ENCODE results near the gene ABHD4.
"Not testable (repeated sequence)": the region's sequence is repeated elsewhere in the genome, so short reads cannot be mapped to it uniquely, and the experiment has no call there.

ABHD4 gene

GRCh38 chr14:22553445-22553844 is 44.7 kb upstream of the ABHD4 start:
- no peak for DNase-seq (ENCODE audit: low read depth, low spot score)
- no peak overlapping the region for H3K4me3 ChIP-seq (ENCODE audit: low read depth, low read length)
- in situ Hi-C loops (cut with HindIII; ENCODE audit: low sequenced_read_pairs): no loop called here
- TF ChIP-seq, protein P1, sequence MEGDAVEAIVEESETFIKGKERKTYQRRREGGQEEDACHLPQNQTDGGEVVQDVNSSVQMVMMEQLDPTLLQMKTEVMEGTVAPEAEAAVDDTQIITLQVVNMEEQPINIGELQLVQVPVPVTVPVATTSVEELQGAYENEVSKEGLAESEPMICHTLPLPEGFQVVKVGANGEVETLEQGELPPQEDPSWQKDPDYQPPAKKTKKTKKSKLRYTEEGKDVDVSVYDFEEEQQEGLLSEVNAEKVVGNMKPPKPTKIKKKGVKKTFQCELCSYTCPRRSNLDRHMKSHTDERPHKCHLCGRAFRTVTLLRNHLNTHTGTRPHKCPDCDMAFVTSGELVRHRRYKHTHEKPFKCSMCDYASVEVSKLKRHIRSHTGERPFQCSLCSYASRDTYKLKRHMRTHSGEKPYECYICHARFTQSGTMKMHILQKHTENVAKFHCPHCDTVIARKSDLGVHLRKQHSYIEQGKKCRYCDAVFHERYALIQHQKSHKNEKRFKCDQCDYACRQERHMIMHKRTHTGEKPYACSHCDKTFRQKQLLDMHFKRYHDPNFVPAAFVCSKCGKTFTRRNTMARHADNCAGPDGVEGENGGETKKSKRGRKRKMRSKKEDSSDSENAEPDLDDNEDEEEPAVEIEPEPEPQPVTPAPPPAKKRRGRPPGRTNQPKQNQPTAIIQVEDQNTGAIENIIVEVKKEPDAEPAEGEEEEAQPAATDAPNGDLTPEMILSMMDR (IDR thresholded peaks at IDR 0.05; ENCODE audit: low read depth, low read length): no peak

DNA sequence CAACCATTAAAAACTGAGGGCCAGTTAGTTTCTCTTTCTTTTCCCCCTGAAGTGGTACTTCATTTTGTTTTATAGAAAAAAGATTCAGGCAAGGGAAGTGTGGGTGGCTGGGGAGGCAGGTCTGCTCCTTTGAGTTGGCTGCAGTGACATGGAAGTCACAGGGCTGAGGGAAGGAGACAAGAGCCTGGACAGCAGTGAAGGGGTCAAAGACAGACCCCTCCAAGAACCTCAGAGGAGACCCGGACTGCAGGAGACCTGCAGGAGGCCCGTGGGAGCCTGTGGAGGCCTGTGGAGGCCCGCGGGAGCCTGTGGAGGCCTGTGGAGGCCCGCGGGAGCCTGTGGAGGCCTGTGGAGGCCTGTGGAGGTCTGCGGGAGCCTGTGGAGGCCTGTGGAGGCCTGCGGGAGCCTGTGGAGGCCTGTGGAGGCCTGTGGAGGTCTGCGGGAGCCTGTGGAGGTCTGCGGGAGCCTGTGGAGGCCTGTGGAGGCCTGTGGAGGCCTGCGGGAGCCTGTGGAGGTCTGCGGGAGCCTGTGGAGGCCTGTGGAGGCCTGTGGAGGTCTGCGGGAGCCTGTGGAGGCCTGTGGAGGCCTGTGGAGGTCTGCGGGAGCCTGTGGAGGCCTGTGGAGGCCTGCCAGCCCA is 44.1 kb upstream of the ABHD4 start:
- H3K4me3 ChIP-seq (ENCODE audit: low read depth, low read length); DNase-seq (ENCODE audit: low read depth, low spot score); in situ Hi-C loops (cut with HindIII; ENCODE audit: low sequenced_read_pairs): not testable (repeated sequence)

DNA sequence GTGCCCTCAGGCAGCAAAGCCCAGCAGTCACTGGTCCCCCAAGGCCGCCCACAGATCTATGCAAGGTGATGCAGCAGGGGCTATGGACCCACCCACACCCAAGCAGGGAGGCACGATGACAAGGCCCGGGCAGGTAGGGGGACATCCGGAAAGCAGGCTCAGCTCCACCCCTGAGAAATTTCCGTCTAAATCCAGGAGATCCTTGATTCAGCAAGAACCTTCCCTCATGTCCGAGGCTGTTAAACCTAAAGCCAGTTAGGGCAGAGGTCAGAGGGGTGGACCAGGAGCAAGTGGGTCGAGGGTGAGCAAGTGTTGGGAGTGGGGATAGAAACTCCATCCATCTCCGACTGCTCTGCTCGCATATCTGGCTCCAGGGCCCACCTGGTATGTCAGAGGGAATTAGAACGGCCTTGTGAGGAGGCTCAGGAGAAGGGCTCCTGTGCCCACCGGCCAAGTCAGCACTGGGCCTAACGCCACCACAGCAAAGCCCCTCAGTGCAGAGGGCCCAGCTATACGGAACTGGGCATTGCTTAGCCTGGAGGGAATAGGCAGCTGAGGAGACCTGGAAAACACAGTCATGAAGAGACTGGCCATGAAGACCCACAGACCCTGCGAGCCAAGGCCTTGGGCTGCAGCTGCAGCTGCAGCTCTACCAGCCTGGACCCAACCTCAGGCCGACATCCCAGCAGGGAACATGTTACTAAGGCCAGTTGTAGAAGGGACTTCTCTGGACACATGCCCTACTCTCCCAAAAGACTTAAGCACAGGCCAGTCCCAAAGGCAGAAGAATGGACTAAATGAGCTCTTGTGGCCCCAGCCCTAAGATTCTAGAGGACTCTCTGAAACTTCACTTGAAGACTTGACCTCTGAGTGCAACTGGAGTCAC is 43.4 kb upstream of the ABHD4 start:
- no peak overlapping the region for H3K4me3 ChIP-seq (ENCODE audit: low read depth, low read length)
- TF ChIP-seq, protein P1 (IDR thresholded peaks at IDR 0.05; ENCODE audit: low read depth, low read length): no peak
- in situ Hi-C loops (cut with HindIII; ENCODE audit: low sequenced_read_pairs): no loop called here
- no peak for DNase-seq (ENCODE audit: low read depth, low spot score)

DNA sequence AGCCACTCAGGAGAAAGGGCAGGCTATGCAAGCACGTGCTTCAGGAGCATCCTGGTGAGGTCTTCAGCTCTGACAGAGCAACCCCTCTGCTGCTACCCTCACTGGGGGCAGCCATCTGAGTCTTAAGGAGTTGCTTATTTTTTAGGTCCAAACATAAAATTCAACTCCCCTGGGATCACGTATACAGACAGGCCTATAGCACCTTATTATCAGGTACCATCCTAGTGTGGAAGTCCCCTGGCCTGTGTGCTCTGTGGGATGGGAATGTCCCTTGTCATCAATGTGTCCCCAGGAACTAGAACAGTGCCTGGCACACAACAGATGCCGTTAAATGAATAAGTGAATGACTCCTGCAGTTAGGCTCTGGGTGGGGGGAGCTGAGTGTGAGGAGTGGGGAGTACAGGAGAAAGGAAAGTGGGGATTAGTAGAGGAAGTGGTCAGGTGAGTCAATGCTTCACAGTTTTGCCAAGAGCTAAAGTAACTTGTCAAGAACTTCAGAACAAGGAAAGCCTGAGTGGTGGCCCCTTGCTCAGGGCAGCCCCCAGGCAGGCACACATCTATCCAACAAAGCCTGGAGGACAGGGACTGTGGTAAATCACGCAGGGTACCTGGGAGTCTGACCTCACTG is 42.6 kb upstream of the ABHD4 start:
- in situ Hi-C loops (cut with HindIII; ENCODE audit: low sequenced_read_pairs): no loop called here
- DNase-seq (ENCODE audit: low read depth, low spot score): no peak
- H3K4me3 ChIP-seq (ENCODE audit: low read depth, low read length): no peak overlapping the region
- TF ChIP-seq, protein P1 (IDR thresholded peaks at IDR 0.05; ENCODE audit: low read depth, low read length): no peak

DNA sequence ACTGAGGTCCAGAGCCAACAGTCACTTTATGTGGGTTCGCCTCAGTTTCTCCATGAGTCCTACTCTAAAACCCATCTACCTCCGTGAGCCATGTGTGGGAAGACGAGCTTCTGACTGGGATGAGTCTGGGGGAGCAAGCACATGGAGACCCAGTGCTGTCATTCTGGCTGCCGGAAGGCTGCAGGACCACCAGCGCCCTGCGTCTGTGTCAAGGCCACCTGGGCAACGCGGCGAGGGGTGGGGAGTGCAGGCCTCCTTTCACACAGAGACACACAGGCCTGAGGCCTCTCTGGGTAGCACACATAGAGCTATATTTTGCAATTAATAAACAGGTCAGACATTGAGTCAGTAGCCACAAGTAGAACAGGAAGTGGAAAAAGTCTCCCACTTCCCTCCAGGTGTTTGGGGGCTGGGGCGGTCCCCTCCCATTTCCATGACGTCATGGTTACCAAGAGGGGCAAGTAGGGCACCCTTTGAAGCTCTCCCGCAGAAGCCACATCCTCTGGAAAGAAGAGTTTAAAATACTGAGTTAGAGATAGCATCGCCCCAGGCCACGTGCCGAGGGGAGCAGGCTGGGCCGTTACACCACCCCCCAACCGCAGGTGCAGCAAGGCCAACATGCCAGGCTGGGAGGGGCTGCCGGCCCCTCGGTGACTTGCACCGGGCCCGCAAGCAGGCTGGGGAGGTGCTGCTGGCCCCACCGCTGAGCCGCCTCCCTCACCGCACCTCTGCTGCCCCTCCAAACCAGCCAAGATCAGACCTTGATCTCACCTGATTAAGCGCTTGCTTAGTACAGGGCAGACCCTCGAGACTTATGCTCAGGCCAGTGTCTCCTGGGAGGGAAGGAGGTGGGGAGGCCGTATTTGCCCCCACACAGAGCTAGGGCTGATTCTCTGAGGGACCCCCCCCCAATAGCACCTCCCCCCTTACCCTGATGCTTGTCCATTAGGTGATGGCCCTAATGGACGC is 41.8 kb upstream of the ABHD4 start:
- TF ChIP-seq, protein P1 (IDR thresholded peaks at IDR 0.05; ENCODE audit: low read depth, low read length): no peak
- no peak overlapping the region for H3K4me3 ChIP-seq (ENCODE audit: low read depth, low read length)
- DNase-seq (ENCODE audit: low read depth, low spot score): peak; percentile 94
- in situ Hi-C loops (cut with HindIII; ENCODE audit: low sequenced_read_pairs): no loop called here

DNA sequence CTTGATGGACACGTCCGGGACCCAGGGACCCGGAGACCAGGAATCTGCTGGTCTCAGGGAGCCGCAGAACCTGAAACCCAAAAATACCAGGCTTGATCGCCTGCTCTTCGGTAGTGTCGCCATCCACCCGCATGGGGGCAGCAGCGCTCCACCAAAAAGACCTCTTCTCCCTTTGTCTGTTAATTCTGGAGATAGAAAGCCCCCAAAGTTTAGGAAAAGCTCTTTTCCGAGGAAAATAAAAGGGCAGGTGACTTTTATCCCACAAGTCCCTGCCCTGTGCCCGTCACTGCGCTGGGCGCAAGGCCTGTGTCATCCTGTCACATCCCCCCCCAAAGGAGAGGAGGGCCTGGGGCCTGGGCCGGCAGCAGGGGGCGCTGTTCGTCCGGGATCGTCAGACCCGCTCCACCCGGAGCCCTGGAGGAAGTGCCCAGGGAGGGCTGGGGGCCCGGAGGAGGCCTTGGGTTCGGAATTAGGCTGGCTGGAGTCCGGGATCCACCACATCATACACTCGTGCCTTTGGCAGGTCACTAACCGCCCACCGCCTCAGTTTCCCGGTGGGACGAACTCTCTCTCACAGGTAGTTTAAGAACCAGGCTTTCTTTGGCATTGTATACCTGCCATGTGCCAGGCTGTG is 41.0 kb upstream of the ABHD4 start:
- TF ChIP-seq, protein P1 (IDR thresholded peaks at IDR 0.05; ENCODE audit: low read depth, low read length): peak; percentile 88
- H3K4me3 ChIP-seq (ENCODE audit: low read depth, low read length): peak overlapping the region; percentile 26
- in situ Hi-C loops (cut with HindIII; ENCODE audit: low sequenced_read_pairs): no loop called here
- peak; percentile 76 for DNase-seq (ENCODE audit: low read depth, low spot score)

Data from astrocyte of the spinal cord (primary cell).